HL-60 (cell line): Measurements from ENCODE around the gene CCDC158.

ENCODE experiments used
- CTCF ChIP-seq: IDR thresholded peaks from one replicate; pipeline ENCODE4 v1.5.1; 2011; ENCODE audit warnings: low read length, control low read depth, inconsistent platforms; ENCODE audit not compliant: insufficient read depth
- GABPA ChIP-seq: IDR thresholded peaks from 2 replicates; pipeline ENCODE4 v1.6.1; 2012; ENCODE audit warnings: low read depth
- POLR2AphosphoS5 ChIP-seq: IDR thresholded peaks from 2 replicates; pipeline ENCODE4 v1.6.1; 2012; ENCODE audit warnings: low read depth
- REST ChIP-seq: IDR thresholded peaks from 2 replicates; pipeline ENCODE4 v1.6.1; 2012; ENCODE audit warnings: low read depth; ENCODE audit not compliant: insufficient replicate concordance

GRCh38 chr4:76305971-76306881 is 114.7 kb downstream of the CCDC158 start, which contains the start of gene STBD1:
- TF ChIP-seq POLR2AphosphoS5, result peak; percentile 44; the same call in 1 of the 2 replicates
- TF ChIP-seq CTCF, result no peak
- TF ChIP-seq REST, result no peak
- TF ChIP-seq GABPA, result no peak
